HepG2 (cell line): Measurements from ENCODE around the gene ZBTB45. TPM values are rescaled to one million over a fixed set of nuclear protein-coding genes. Genes with fewer than 3 reads are reported as not detected.

Experiments used
- AKAP8 ChIP-seq: sonication (generic); formaldehyde crosslinking; IDR thresholded peaks from 2 replicates; pipeline ENCODE4 v1.5.1; 2020; ENCODE audit warnings: mild to moderate bottlenecking, missing genetic modification reagents
- ARHGAP35 ChIP-seq: sonication (generic); formaldehyde crosslinking; IDR thresholded peaks from 2 replicates; pipeline ENCODE4 v1.9.0; 2022; ENCODE audit warnings: mild to moderate bottlenecking, inconsistent platforms, moderate library complexity, missing genetic modification reagents, borderline replicate concordance
- CENPX ChIP-seq: sonication (generic); formaldehyde crosslinking; IDR thresholded peaks from 2 replicates; pipeline ENCODE4 v1.9.0; 2021; ENCODE audit warnings: mild to moderate bottlenecking, missing genetic modification reagents, moderate library complexity
- CHD2 ChIP-seq: IDR thresholded peaks from 2 replicates; pipeline ENCODE4 v1.6.1; 2011; ENCODE audit warnings: low read depth, low read length, improper control_type of control experiment
- E2F5 ChIP-seq: sonication (generic); formaldehyde crosslinking; conservative IDR thresholded peaks from 2 replicates; pipeline ENCODE4 v1.4.0; 2020; ENCODE audit warnings: missing genetic modification reagents
- ERF ChIP-seq: IDR thresholded peaks from 2 replicates; pipeline ENCODE4 v1.6.1; 2018; ENCODE audit warnings: missing biosample characterization, missing genetic modification reagents
- HCFC1 ChIP-seq: fragments of 150-350 bp; IDR thresholded peaks from 2 replicates; pipeline ENCODE4 v1.6.1; 2014; ENCODE audit warnings: low read depth, low read length
- HHEX ChIP-seq: IDR thresholded peaks from 2 replicates; pipeline ENCODE4 v1.6.1; 2016; ENCODE audit warnings: control low read depth
- HMGXB4 ChIP-seq, 2 experiments: sonication (generic) in 1 of 2; formaldehyde crosslinking in 1 of 2; IDR thresholded peaks; 2 replicates each; pipeline versions ENCODE4 v1.4.0 to v1.6.1; 2018 to 2020; ENCODE audit warnings: missing genetic modification reagents in 2 of 2, borderline replicate concordance in 1 of 2, low read depth in 1 of 2, mild to moderate bottlenecking in 1 of 2, missing biosample characterization in 1 of 2
- HNF1B ChIP-seq: sonication (generic); formaldehyde crosslinking; IDR thresholded peaks from 2 replicates; pipeline ENCODE4 v1.5.1; 2020; ENCODE audit warnings: mild to moderate bottlenecking, moderate library complexity, missing genetic modification reagents
- HNF4A ChIP-seq: sonication (generic); formaldehyde crosslinking; IDR thresholded peaks from 2 replicates; pipeline ENCODE4 v1.4.0; 2020; ENCODE audit warnings: missing genetic modification reagents
- RAD21 ChIP-seq: fragments of 450-650 bp; formaldehyde crosslinking; IDR thresholded peaks from 2 replicates; pipeline ENCODE4 v1.5.0; 2020; ENCODE audit warnings: mild to moderate bottlenecking
- SIX4 ChIP-seq: sonication (generic); formaldehyde crosslinking; IDR thresholded peaks from 2 replicates; pipeline ENCODE4 v1.4.0; 2020; ENCODE audit warnings: missing genetic modification reagents
- SNRNP70 ChIP-seq: fragments of 200-400 bp; formaldehyde crosslinking; IDR thresholded peaks from 2 replicates; pipeline ENCODE4 v1.6.1; 2017; ENCODE audit warnings: mild to moderate bottlenecking, low read depth, low read length, moderate library complexity
- TBX2 ChIP-seq: sonication (generic); formaldehyde crosslinking; IDR thresholded peaks from 2 replicates; pipeline ENCODE4 v1.5.0; 2020; ENCODE audit warnings: missing genetic modification reagents, mild to moderate bottlenecking, borderline replicate concordance
- THAP8 ChIP-seq: sonication (generic); formaldehyde crosslinking; IDR thresholded peaks from 2 replicates; pipeline ENCODE4 v1.5.1; 2020; ENCODE audit warnings: missing genetic modification reagents, mild to moderate bottlenecking, borderline replicate concordance
- YEATS4 ChIP-seq: sonication (generic); formaldehyde crosslinking; IDR thresholded peaks from 2 replicates; pipeline ENCODE4 v1.4.0; 2020; ENCODE audit warnings: missing genetic modification reagents, borderline replicate concordance
- ZBTB43 ChIP-seq: sonication (generic); formaldehyde crosslinking; conservative IDR thresholded peaks from 2 replicates; pipeline ENCODE4 v1.4.0; 2020; ENCODE audit warnings: missing genetic modification reagents
- ZNF333 ChIP-seq: sonication (generic); formaldehyde crosslinking; IDR thresholded peaks from 2 replicates; pipeline ENCODE4 v1.4.0; 2020; ENCODE audit warnings: mild to moderate bottlenecking, missing genetic modification reagents, borderline replicate concordance
- ZNF747 ChIP-seq: sonication (generic); formaldehyde crosslinking; IDR thresholded peaks from 2 replicates; pipeline ENCODE4 v1.8.1; 2023; ENCODE audit warnings: missing genetic modification reagents, mild to moderate bottlenecking, borderline replicate concordance
- ZNF749 ChIP-seq: sonication (generic); formaldehyde crosslinking; IDR thresholded peaks from 2 replicates; pipeline ENCODE4 v1.8.0; 2022; ENCODE audit warnings: mild to moderate bottlenecking, missing genetic modification reagents, moderate library complexity, borderline replicate concordance
- ZNF83 ChIP-seq: sonication (generic); formaldehyde crosslinking; IDR thresholded peaks from 2 replicates; pipeline ENCODE4 v1.4.0; 2020; ENCODE audit warnings: missing genetic modification reagents, mild to moderate bottlenecking, borderline replicate concordance
- polyA plus RNA-seq, 8 experiments: library from polyadenylated mRNA; depleted of rRNA in 3 of 8; stranded (reverse) in 7 of 8; unstranded in 1 of 8; fragments of >200 nt; fragmentation: Illumina TruSeq in 4 of 8; extraction: Trizol in 4 of 8; gene quantifications; 2 replicates each; pipeline versions ENCODE4 v1.2.1 to v1.2.3, GENCODE V29; 2011 to 2016; ENCODE audit warnings: low read depth in 4 of 8, missing spikeins in 1 of 8, mixed read lengths in 1 of 8; ENCODE audit not compliant: insufficient read depth in 1 of 8
- total RNA-seq, 5 experiments: library from RNA; depleted of rRNA; stranded (reverse); fragments of >200 nt; fragmentation: Illumina TruSeq; extraction: Trizol; gene quantifications; 2 replicates each; pipeline ENCODE4 v1.2.3, GENCODE V29; 2016; ENCODE audit warnings: low read depth in 1 of 5

ZBTB45 gene
- total and polyA plus RNA-seq, 2 of the 13 experiments (the other 11 are each of a cell fraction or from before 2014, with no cell fraction given) = 3.0 to 3.7 TPM

GRCh38 chr19:58519355-58520256 lies at the start of gene ZBTB45 (continued):
- peak; percentile 87 for TF ChIP-seq ZNF83
- TF ChIP-seq HCFC1 = peak; percentile 86
- peak; percentile 86 for TF ChIP-seq RAD21 (CRISPR knock-in tag)
- TF ChIP-seq AKAP8 (CRISPR knock-in tag) = peak; percentile 81; the same call in 1 of the 2 replicates
- no peak; the same call in 1 of the 2 replicates for TF ChIP-seq ZBTB43 (CRISPR knock-in tag)
- no peak; the same call in 1 of the 2 replicates for TF ChIP-seq SIX4 (CRISPR knock-in tag)
- no peak for TF ChIP-seq CENPX
- TF ChIP-seq HMGXB4 (CRISPR knock-in tag; IDR thresholded peaks at IDR 0.05; ENCODE audit: borderline replicate concordance in 1 of 2, low read depth in 1 of 2) = peak; percentile 93 to 100
- peak; percentile 86 for TF ChIP-seq ZNF333 (CRISPR knock-in tag)
- peak; percentile 96 for TF ChIP-seq ERF
- TF ChIP-seq ZNF747 (CRISPR knock-in tag) = peak; percentile 98; the same call in 1 of the 2 replicates
- TF ChIP-seq SNRNP70 = no peak
- TF ChIP-seq HHEX (CRISPR knock-in tag) = no peak
- peak; percentile 93; the same call in 1 of the 2 replicates for TF ChIP-seq ARHGAP35
- peak; percentile 93 for TF ChIP-seq TBX2
- TF ChIP-seq E2F5 (CRISPR knock-in tag) = peak; percentile 58
- TF ChIP-seq ZNF749 (CRISPR knock-in tag) = peak; percentile 18; the same call in 1 of the 2 replicates
- 0 out of 2 replicates have a peak, but pooled peaks have one; percentile 20 for TF ChIP-seq CHD2
- no peak for TF ChIP-seq THAP8 (CRISPR knock-in tag)
- TF ChIP-seq YEATS4 = peak; percentile 98
- TF ChIP-seq HNF1B (CRISPR knock-in tag) = peak; percentile 98
- TF ChIP-seq HNF4A = peak; percentile 34
